ENCODE measurements around the gene MYH6.

DNA sequence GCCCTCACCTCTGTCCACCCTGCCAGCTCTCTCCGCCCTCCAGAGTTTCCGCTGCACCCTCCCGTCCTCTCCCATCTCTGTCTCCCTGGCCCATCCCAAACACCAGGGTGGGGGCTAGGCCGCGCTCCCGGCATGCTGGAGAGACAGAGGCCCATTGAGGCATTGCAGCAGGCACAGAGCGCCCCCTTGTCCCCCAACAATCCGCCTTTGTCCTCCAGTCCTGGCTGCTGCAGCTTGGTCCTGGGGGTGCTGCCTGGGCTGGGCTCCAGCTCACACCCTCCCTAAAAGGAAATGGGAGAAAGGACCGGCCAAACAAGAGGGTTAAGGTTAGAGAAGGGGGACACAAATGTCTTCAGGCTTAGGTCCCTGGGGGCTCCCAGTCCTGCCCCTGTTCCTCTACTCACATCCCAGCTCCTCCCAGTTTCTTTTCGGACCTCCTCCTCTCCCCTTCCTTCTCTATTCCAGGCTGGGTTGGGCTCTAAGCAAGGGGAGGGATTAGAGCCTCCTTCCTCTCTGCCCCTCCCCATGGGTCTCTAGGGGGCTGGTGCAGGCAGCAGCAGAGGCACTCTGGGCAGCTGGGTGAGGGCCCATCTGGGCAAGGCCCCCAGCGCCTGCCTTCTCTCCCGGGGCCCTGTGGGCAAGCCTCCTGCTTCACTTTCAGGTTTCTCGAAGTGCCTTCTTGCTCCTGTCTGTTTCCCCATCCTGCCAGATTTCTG lies 31.4 kb downstream of the MYH6 start, which contains the start of gene CMTM5:
- no peak for TF ChIP-seq POLR2A (IDR thresholded peaks at IDR 0.05)
- TF ChIP-seq CTCF (IDR thresholded peaks at IDR 0.05) = no peak
